Kidney (tissue), 14 donors: Measurements from ENCODE around the gene ALDH1L1. TPM values are rescaled to one million over a fixed set of nuclear protein-coding genes. Genes with fewer than 3 reads are reported as not detected.

Source experiments
- DNase-seq, 5 donors: peaks; one replicate each; pipeline ENCODE4 v3.0.0-alpha.2; 2013 to 2020
- FAIRE-seq: peaks from 2 replicates; lab custom pipeline; 2012; peaks lifted over from hg19 to GRCh38; lab: Jason Lieb, UNC
- H3K27ac ChIP-seq, 2 donors: one replicate each; pipeline ENCODE4 v1.7.0; 2013; ENCODE audit warnings: low read depth in 2 of 2, low read length in 2 of 2, inconsistent platforms in 1 of 2
- H3K27me3 ChIP-seq: one replicate; pipeline ENCODE4 v1.7.1; 2013; ENCODE audit warnings: low read length, inconsistent platforms; ENCODE audit not compliant: control insufficient read depth, insufficient read depth
- H3K36me3 ChIP-seq, 3 donors: one replicate each; pipeline versions ENCODE4 v1.7.0 to v1.7.1; 2013; ENCODE audit warnings: low read length in 3 of 3, control low read depth in 1 of 3, inconsistent platforms in 1 of 3; ENCODE audit not compliant: insufficient read depth in 3 of 3, control insufficient read depth in 2 of 3
- H3K4me1 ChIP-seq, 3 donors: one replicate each; pipeline versions ENCODE4 v1.7.0 to v1.7.1; 2013; ENCODE audit warnings: low read length in 3 of 3, inconsistent platforms in 1 of 3, low read depth in 1 of 3; ENCODE audit not compliant: control insufficient read depth in 2 of 3, insufficient read depth in 2 of 3
- H3K4me3 ChIP-seq, 3 donors: one replicate each; pipeline versions ENCODE4 v1.7.0 to v1.8.1; 2013; ENCODE audit warnings: low read length in 3 of 3, control low read depth in 1 of 3, inconsistent platforms in 1 of 3
- H3K9ac ChIP-seq, 3 donors: one replicate each; pipeline versions ENCODE4 v1.7.0 to v1.7.1; 2013; ENCODE audit warnings: low read length in 3 of 3, control low read depth in 1 of 3, inconsistent platforms in 1 of 3
- H3K9me3 ChIP-seq, 3 donors: one replicate each; pipeline versions ENCODE4 v1.7.0 to v1.7.1; 2013; ENCODE audit warnings: low read length in 3 of 3, control low read depth in 1 of 3, inconsistent platforms in 1 of 3; ENCODE audit not compliant: control insufficient read depth in 2 of 3, insufficient read depth in 1 of 3
- CTCF ChIP-seq: IDR thresholded peaks from 3 replicates; pipeline ENCODE4 v1.5.1; 2012; ENCODE audit warnings: mild to moderate bottlenecking, moderate library complexity, borderline replicate concordance; ENCODE audit not compliant: insufficient read depth; ENCODE audit errors: extremely low read depth
- intact Hi-C: fragments of 100-400 bp; cut with DNase I; formaldehyde crosslinking; loops from one replicate; pipeline ENCODE4 v1.11.1; 2022
- polyA plus RNA-seq: library from polyadenylated mRNA; stranded (reverse); fragments of 350-450 nt; fragmentation: Illumina TruSeq; extraction: RNeasy Lipid Tissue Mini Kit (QIAGEN cat#74804); gene quantifications from one replicate; pipeline ENCODE4 v1.2.3, GENCODE V29; 2014; ENCODE audit warnings: low read depth, low replicate concordance; ENCODE audit not compliant: insufficient read depth
- total RNA-seq: library from RNA; stranded (reverse); fragmentation: NEBNext Ultra II Directional; extraction: Animal tissue kit (Norgen Biotek cat#: 25700); gene quantifications from one replicate; pipeline ENCODE4 v1.2.1, GENCODE V29; 2021
- donor health status: control.
- donor health status: control.
- donor health status: control.
- donor health status: control.
- donor health status: control.
- donor health status: DM: yes; HTN: yes; CAD: no.
- donor health status: Normal renal cell carcinoma (clear cell type).

The ALDH1L1 gene
- total and polyA plus RNA-seq, 2 donors from 2014 or later, result 60.0 to 199 TPM

GRCh38 chr3:126213379-126214028 lies 33.1 kb upstream of the ALDH1L1 start:
- no peaks in the 10 kb centered on the region for H3K27me3 ChIP-seq
- peak overlapping the region; percentile 8 to 68 (median 15) for H3K9ac ChIP-seq
- H3K36me3 ChIP-seq, result no peaks in the 10 kb centered on the region
- no peak for TF ChIP-seq CTCF
- peak overlapping the region; percentile 18 to 81 for H3K27ac ChIP-seq
- no peaks in the 10 kb centered on the region for H3K9me3 ChIP-seq
- DNase-seq, result peak in 4 of 5 donors; percentile 32 to 56 (median 51)
- H3K4me1 ChIP-seq, result peaks cover 0 to 15% (median 10%) of the 10 kb centered on the region in 3 donors
- H3K4me3 ChIP-seq, result peak overlapping the region; percentile 17 to 79 (median 66)
- FAIRE-seq, result no peak
- intact Hi-C loops, result no loop called here

GRCh38 chr3:126212620-126213378 lies 32.4 kb upstream of the ALDH1L1 start:
- FAIRE-seq (no peak), DNase-seq (peak; percentile 72 to 90 (median 80))
- Histone ChIP-seq H3K27ac (peak overlapping the region; percentile 61 to 81), H3K27me3 (no peaks in the 10 kb centered on the region), H3K4me1 (peaks cover 0 to 18% (median 14%) of the 10 kb centered on the region in 3 donors), H3K9ac (peak overlapping the region; percentile 10 to 81 (median 10)), H3K4me3 (peak overlapping the region in 2 of 3 donors; percentile 66 to 79), H3K36me3 (no peaks in the 10 kb centered on the region), H3K9me3 (no peaks in the 10 kb centered on the region)
- intact Hi-C loops, result no loop called here
- TF ChIP-seq CTCF, result peak; percentile 30

DNA sequence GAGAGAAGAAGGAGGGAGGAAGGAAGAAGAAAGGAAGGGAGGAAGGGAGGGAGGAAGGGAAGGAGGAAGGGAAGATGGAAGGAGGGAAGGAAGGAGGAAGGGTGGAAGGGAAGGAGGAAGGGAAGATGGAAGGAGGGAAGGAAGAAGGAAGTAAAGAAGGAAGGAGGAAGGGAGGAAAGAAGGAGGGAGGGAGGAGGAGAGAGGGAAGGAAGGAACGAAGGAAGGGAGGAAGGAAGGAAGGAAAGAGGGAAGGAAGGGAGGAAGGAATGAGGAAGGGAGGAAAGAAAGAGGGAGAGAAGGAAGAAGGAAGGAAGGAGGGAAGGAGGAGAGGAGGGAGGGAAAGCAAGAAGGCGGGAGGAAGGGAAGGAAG lies 31.8 kb upstream of the ALDH1L1 start:
- Histone ChIP-seq H3K9ac (peak overlapping the region in 2 of 3 donors; percentile 10 to 81), H3K4me3 (peak overlapping the region in 1 of 3 donors; percentile 79), H3K9me3 (no peaks in the 10 kb centered on the region), H3K27ac (peak overlapping the region; percentile 61 to 81), H3K4me1 (peaks cover 0 to 18% (median 14%) of the 10 kb centered on the region in 3 donors), H3K36me3 (no peaks in the 10 kb centered on the region), H3K27me3 (no peaks in the 10 kb centered on the region)
- FAIRE-seq (no peak), DNase-seq (no peak)
- intact Hi-C loops, result no loop called here
- no peak for TF ChIP-seq CTCF
